K562 (cell line): Measurements from ENCODE around the gene GLI3. TPM values are rescaled to one million over a fixed set of nuclear protein-coding genes. Genes with fewer than 3 reads are reported as not detected.

Source experiments
- ATAC-seq: fragments of 200-7000 bp; cut with Tn5 transposase; 3 replicates; pipeline ENCODE4 v1.9.1; 2020; ENCODE audit warnings: moderate library complexity
- BruUV-seq: library from RNA; stranded (reverse); fragments of 400-500 nt; replicated peaks from 2 replicates; lab custom pipeline; 2021; lab: Mats Ljungman, UMichigan
- CTCF ChIA-PET: fragments of 300-600 bp; formaldehyde crosslinking; extraction: SDS; loops from one replicate; lab custom pipeline; 2021; ENCODE audit warnings: low intra/inter-chr PET ratio; lab: Yijun Ruan, JAX
- POLR2A ChIA-PET: fragments of 300-600, 350-650 bp; sonication (Branson Sonifier 250); formaldehyde crosslinking; extraction: SDS; loops from one replicate; lab custom pipeline; 2021; ENCODE audit warnings: antibody characterized with exemption, inconsistent platforms; lab: Yijun Ruan, JAX
- DNase-seq, 4 experiments: peaks; one replicate each; pipeline versions ENCODE4 v3.0.0 to v3.0.0-alpha.2; 2011 to 2018; ENCODE audit warnings: low spot score in 3 of 4, mixed read lengths in 3 of 4; ENCODE audit errors: extremely low read depth in 1 of 4
- FAIRE-seq: peaks from 2 replicates; lab custom pipeline; 2011; peaks lifted over from hg19 to GRCh38; lab: Jason Lieb, UNC
- H2AFZ ChIP-seq: 2 replicates; pipeline ENCODE4 v1.6.0; 2011; ENCODE audit warnings: low read depth, low read length, control low read depth, inconsistent platforms
- H3K27ac ChIP-seq: fragments of 200-600 bp; 3 replicates; pipeline ENCODE4 v1.8.0; 2011; ENCODE audit warnings: low read depth, mild to moderate bottlenecking, control low read depth, inconsistent platforms, low read length, moderate library complexity, mixed read lengths; ENCODE audit errors: extremely low read depth
- H3K27me3 ChIP-seq, 2 experiments: fragments of 300-600 bp in 1 of 2; 2 replicates in 1 of 2; 3 replicates in 1 of 2; pipeline versions ENCODE4 v1.6.0 to v1.8.0; 2011; ENCODE audit warnings: inconsistent platforms in 2 of 2, low read length in 2 of 2, mild to moderate bottlenecking in 1 of 2, mixed read lengths in 1 of 2, moderate library complexity in 1 of 2; ENCODE audit not compliant: control insufficient read depth in 2 of 2, insufficient read depth in 2 of 2
- H3K36me3 ChIP-seq: fragments of 300-600 bp; 3 replicates; pipeline ENCODE4 v1.8.0; 2011; ENCODE audit warnings: mild to moderate bottlenecking, low read length, inconsistent platforms; ENCODE audit not compliant: control insufficient read depth, insufficient read depth
- H3K4me1 ChIP-seq, 2 experiments: fragments of 200-600 bp in 1 of 2; replicated peaks in 1 of 2; 2 replicates in 1 of 2; 3 replicates in 1 of 2; pipeline versions ENCODE4 v1.5.1 to v1.8.0; 2011; ENCODE audit warnings: inconsistent platforms in 2 of 2, low read length in 2 of 2, mild to moderate bottlenecking in 1 of 2, mixed read lengths in 1 of 2, moderate library complexity in 1 of 2; ENCODE audit not compliant: control insufficient read depth in 2 of 2, insufficient read depth in 2 of 2
- H3K4me2 ChIP-seq: 2 replicates; pipeline ENCODE4 v1.6.1; 2011; ENCODE audit warnings: low read length, control low read depth, inconsistent platforms, mixed read lengths; ENCODE audit not compliant: insufficient read depth
- H3K4me3 ChIP-seq: fragments of 200-600 bp; sonication (generic), shearing (Covaris generic); 2 replicates; pipeline ENCODE4 v1.5.1; 2016; ENCODE audit warnings: control low read depth, inconsistent platforms
- H3K79me2 ChIP-seq: fragments of 200-600 bp; 3 replicates; pipeline ENCODE4 v1.8.0; 2011; ENCODE audit warnings: low read length, inconsistent platforms; ENCODE audit not compliant: control insufficient read depth, insufficient read depth
- H3K9ac ChIP-seq, 2 experiments: 2 replicates each; pipeline versions ENCODE4 v1.6.0 to v1.6.1; 2011; ENCODE audit warnings: low read depth in 2 of 2, low read length in 2 of 2, control low read depth in 1 of 2, inconsistent platforms in 1 of 2, mild to moderate bottlenecking in 1 of 2, mixed read lengths in 1 of 2; ENCODE audit not compliant: insufficient read depth in 1 of 2
- H3K9me1 ChIP-seq: one replicate; pipeline ENCODE4 v1.6.0; 2011; ENCODE audit warnings: inconsistent platforms, mild to moderate bottlenecking, low read length, moderate library complexity; ENCODE audit not compliant: control insufficient read depth, insufficient read depth
- H3K9me3 ChIP-seq: replicated peaks from 2 replicates; pipeline ENCODE4 v1.5.1; 2011; ENCODE audit warnings: low read depth, low read length, inconsistent platforms; ENCODE audit not compliant: control insufficient read depth, insufficient read depth
- H4K20me1 ChIP-seq: replicated peaks from 2 replicates; pipeline ENCODE4 v1.6.1; 2011; ENCODE audit warnings: low read length, inconsistent platforms, mixed read lengths; ENCODE audit not compliant: control insufficient read depth, insufficient read depth
- CREB3 ChIP-seq: fragments of 450-650 bp; conservative IDR thresholded peaks from 2 replicates; pipeline ENCODE4 v1.6.1; 2016; ENCODE audit warnings: missing genetic modification characterization, low read depth, mild to moderate bottlenecking, missing compliant biosample characterization, moderate library complexity
- HCFC1 ChIP-seq: IDR thresholded peaks from 2 replicates; pipeline ENCODE4 v1.6.1; 2012; ENCODE audit warnings: low read depth, low read length, improper control_type of control experiment
- KLF10 ChIP-seq: fragments of 250-450 bp; sonication (Bioruptor Pico); IDR thresholded peaks from 2 replicates; pipeline ENCODE4 v1.6.1; 2021; ENCODE audit warnings: matching md5 sums
- RREB1 ChIP-seq: fragments of 250-450 bp; sonication (Bioruptor Pico); IDR thresholded peaks from 2 replicates; pipeline ENCODE4 v1.4.0; 2020
- THRA ChIP-seq: fragments of 450-650 bp; IDR thresholded peaks from 2 replicates; pipeline ENCODE4 v1.6.1; 2017; ENCODE audit warnings: mild to moderate bottlenecking, moderate library complexity
- ZNF395 ChIP-seq: fragments of 200-800 bp; sonication (Bioruptor generic); IDR thresholded peaks from 2 replicates; pipeline ENCODE4 v1.6.1; 2017; ENCODE audit warnings: missing genetic modification characterization, missing compliant biosample characterization
- WGBS: fragments of 100-300 bp; shearing (Covaris generic); methylation state at CpG from one replicate; pipeline ENCODE4 v1.1.6; 2016; ENCODE audit warnings: low coverage, mixed read lengths; ENCODE audit not compliant: insufficient coverage; ENCODE audit errors: missing lambda C conversion rate; 5-methylcytosine and 5-hydroxymethylcytosine counted together
- in situ Hi-C: fragments of 300-500 bp; cut with MboI; formaldehyde crosslinking; loops from 4 replicates; pipeline ENCODE4 v1.15.0; 2018; ENCODE audit warnings: inconsistent platforms, mixed read lengths
- intact Hi-C: fragments of 100-400 bp; cut with micrococcal nuclease; formaldehyde crosslinking; loops from 2 replicates; pipeline ENCODE4 v1.14.2; 2022
- polyA plus RNA-seq, 8 experiments: library from polyadenylated mRNA; depleted of rRNA in 4 of 8; stranded (reverse) in 5 of 8; unstranded in 3 of 8; fragments of >200 nt; fragmentation: Nextera tagmentation in 2 of 8; fragmentation: Illumina TruSeq in 1 of 8; extraction: Ambion mirVana in 2 of 8; extraction: Trizol in 1 of 8; gene quantifications; 2 replicates each; pipeline versions ENCODE4 v1.2.1 to v1.2.3, GENCODE V29; 2011 to 2014; ENCODE audit warnings: inconsistent platforms in 1 of 8, missing spikeins in 1 of 8
- total RNA-seq, 7 experiments: library from RNA; depleted of rRNA in 6 of 7; stranded (reverse); fragments of >200 nt in 6 of 7; fragmentation: Illumina TruSeq in 2 of 7; extraction: Trizol in 2 of 7; gene quantifications; 2 replicates each; pipeline versions ENCODE4 v1.2.1 to v1.2.3, GENCODE V29; 2011 to 2021; ENCODE audit warnings: low replicate concordance in 1 of 7

GLI3 gene
- total and polyA plus RNA-seq, 9 of the 15 experiments (the other 6 are each of a cell fraction or from before 2014, with no cell fraction given): 0.01 to 0.18 (median 0.07) TPM; not detected in 6

DNA sequence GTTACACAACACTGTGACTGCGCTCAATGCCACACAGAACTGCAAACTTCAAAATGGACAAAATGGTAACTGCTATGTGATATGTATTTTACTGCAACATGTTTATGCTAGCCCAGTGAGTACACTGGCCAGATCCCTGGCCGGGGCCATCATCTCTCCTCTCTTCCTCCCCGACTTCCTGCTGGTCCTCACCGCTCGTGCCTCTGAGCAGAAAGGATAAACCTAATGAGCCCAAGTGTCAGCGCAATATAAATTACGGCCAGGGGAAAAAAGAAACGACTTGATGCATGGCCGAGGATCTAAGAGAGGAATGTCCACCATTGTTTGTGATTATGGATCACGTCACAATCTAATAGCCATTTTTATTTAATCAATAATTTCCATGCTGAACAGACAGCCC lies 225.2 kb downstream of the GLI3 start:
- H3K36me3 ChIP-seq: no peaks in the 10 kb centered on the region
- in situ Hi-C loops: no loop called here
- intact Hi-C loops: loop anchor here (10.0 kb wide), 1 partner anchor 693 kb away; no protein-coding TSS in a partner anchor
- TF ChIP-seq RREB1 (CRISPR knock-in tag) (no peak), ZNF395 (CRISPR knock-in tag) (no peak), KLF10 (no peak), THRA (no peak), HCFC1 (no peak), CREB3 (tag) (no peak)
- H4K20me1 ChIP-seq: no peaks in the 10 kb centered on the region
- DNase-seq: no peak
- no peak overlapping the region for H3K4me2 ChIP-seq
- no peak overlapping the region for H3K9ac ChIP-seq
- FAIRE-seq: no peak
- H3K27ac ChIP-seq: no peak overlapping the region
- H3K79me2 ChIP-seq: no peaks in the 10 kb centered on the region
- BruUV-seq: no TSS peak
- POLR2A ChIA-PET: no interaction called here
- H2AFZ ChIP-seq: no peak overlapping the region
- no peaks in the 10 kb centered on the region for H3K27me3 ChIP-seq
- peaks cover 3% of the 10 kb centered on the region; the same call in 1 of the 2 replicates for H3K9me3 ChIP-seq
- no peak for ATAC-seq
- under 1% methylated on average over 10 of the region's 10 CpGs for WGBS
- H3K4me3 ChIP-seq: no peak overlapping the region
- H3K9me1 ChIP-seq: no peaks in the 10 kb centered on the region
- CTCF ChIA-PET: no interaction called here
- no peaks in the 10 kb centered on the region for H3K4me1 ChIP-seq
